Activated CD8-positive, alpha-beta memory T cell treated with anti-CD3 and anti-CD28 coated beads for 36 hours (primary cell): ENCODE results near the gene GPR42. TPM values are rescaled to one million over a fixed set of nuclear protein-coding genes. Genes with fewer than 3 reads are reported as not detected.

ENCODE experiments used
- CTCF ChIA-PET: fragments of 350-600 bp; sonication (Branson Sonifier 250); formaldehyde crosslinking; loops from one replicate; lab custom pipeline; 2021; ENCODE audit warnings: antibody characterized with exemption; lab: Charles Lee
- POLR2A ChIA-PET: fragments of 350-600 bp; sonication (Branson Sonifier 250); formaldehyde crosslinking; loops from one replicate; lab custom pipeline; 2021; ENCODE audit warnings: antibody characterized with exemption; lab: Charles Lee
- total RNA-seq, 2 experiments: library from RNA; stranded (reverse); gene quantifications; one replicate each; pipeline ENCODE4 v1.2.3, GENCODE V29; 2021

The GPR42 gene, protein sequence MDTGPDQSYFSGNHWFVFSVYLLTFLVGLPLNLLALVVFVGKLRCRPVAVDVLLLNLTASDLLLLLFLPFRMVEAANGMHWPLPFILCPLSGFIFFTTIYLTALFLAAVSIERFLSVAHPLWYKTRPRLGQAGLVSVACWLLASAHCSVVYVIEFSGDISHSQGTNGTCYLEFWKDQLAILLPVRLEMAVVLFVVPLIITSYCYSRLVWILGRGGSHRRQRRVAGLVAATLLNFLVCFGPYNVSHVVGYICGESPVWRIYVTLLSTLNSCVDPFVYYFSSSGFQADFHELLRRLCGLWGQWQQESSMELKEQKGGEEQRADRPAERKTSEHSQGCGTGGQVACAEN
- not detected for total RNA-seq

DNA sequence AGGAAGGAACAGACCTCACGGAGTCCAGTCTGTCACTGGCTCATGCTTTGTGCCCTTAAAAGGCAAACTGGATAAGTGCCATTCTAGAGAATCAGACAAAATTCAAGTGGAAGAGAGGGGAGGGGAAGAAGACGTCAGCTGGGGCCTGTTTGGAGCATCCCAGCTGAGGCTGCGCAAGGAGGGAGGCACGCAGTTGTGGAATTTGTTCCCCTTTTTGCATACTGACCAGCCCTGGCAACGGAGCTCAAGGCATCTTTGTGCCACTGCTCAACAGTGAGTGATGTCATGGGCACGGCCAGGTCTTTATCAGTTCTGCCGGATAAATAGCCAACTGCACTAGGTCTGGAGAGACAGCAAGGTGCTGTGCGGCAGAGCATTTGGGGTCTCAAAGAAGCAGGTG lies at the start of gene GPR42:
TSS of gene GPR42 (plus strand) at position 347 of the 400 bp plus-strand sequence. CDS start 292 bp downstream, outside the sequence.
- CTCF ChIA-PET: no interaction called here
- POLR2A ChIA-PET: no interaction called here

GRCh38 chr19:35321291-35321690 lies 49.6 kb upstream of the GPR42 start:
- POLR2A ChIA-PET: no interaction called here
- CTCF ChIA-PET: no interaction called here

- ChIA-PET POLR2A (no interaction called here), CTCF (no interaction called here)
These were observed 48.9 kb upstream of the GPR42 start for GRCh38 chr19:35322014-35322413.

GRCh38 chr19:35327642-35328041 lies 43.2 kb upstream of the GPR42 start:
- POLR2A ChIA-PET: no interaction called here
- CTCF ChIA-PET: interaction anchor here (0.5 kb wide), 1 partner anchor 257 kb away, joined by 3 read pairs; no protein-coding TSS in a partner anchor

DNA sequence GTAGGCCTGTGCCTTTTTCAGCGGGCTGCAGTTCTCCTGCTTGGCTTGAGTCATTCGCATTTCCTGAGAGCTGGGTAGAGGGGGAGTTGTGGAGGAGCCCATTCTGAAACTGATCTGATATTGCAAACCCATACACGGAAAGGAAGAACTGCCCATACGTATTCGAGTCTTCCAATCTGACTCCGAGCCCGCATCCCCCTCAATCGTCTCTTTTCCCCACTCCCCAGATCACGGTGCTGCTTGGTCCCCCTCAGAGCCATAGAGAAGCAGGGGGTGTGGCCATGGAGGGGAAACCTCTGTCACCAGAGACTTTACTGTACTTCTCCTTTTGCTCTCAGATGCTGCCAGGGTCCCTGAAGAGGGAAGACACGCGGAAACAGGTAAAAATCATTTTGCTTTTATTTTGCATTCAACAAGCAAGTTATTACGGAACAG lies 42.0 kb upstream of the GPR42 start, which contains the start of gene CD22:
TSS of gene CD22 (plus strand) at position 337 of the 435 bp plus-strand sequence. CDS start 2,854 bp downstream, outside the sequence.
- CTCF ChIA-PET: no interaction called here
- POLR2A ChIA-PET: no interaction called here

- ChIA-PET CTCF (no interaction called here), POLR2A (no interaction called here)
These were observed 41.5 kb upstream of the GPR42 start for GRCh38 chr19:35329323-35329722.

DNA sequence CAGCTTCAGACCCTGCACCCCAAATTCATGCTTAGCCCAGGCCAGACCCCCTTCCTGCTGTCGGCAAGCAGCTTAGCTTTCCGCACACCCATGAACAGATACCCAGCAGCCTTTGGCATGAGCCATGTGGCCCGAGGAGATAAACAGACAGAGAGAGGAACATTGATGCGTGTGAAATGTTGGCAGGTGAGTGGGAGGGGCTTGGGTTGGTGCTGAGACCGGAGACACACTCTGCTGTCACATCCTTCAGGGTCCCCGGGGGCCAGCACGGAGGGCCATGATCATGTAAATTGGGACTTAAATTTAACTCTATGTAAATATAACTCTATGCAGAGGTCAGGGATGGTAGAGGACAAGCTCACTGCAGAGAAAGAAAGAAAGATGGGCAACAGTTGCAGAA lies 40.4 kb upstream of the GPR42 start:
- CTCF ChIA-PET: no interaction called here
- POLR2A ChIA-PET: no interaction called here

- ChIA-PET CTCF (interaction anchor here (2.4 kb wide), 1 partner anchor 21 kb away, joined by 8 read pairs; no protein-coding TSS in a partner anchor), POLR2A (no interaction called here)
These were observed 39.2 kb upstream of the GPR42 start for GRCh38 chr19:35331551-35332214.

- POLR2A ChIA-PET: no interaction called here
- CTCF ChIA-PET: interaction anchor here (1.1 to 2.4 kb wide), 2 partner anchors 20 to 162 kb away, joined by 6 to 8 read pairs; no protein-coding TSS in a partner anchor
These were observed 38.1 kb upstream of the GPR42 start for GRCh38 chr19:35332817-35333216.

DNA sequence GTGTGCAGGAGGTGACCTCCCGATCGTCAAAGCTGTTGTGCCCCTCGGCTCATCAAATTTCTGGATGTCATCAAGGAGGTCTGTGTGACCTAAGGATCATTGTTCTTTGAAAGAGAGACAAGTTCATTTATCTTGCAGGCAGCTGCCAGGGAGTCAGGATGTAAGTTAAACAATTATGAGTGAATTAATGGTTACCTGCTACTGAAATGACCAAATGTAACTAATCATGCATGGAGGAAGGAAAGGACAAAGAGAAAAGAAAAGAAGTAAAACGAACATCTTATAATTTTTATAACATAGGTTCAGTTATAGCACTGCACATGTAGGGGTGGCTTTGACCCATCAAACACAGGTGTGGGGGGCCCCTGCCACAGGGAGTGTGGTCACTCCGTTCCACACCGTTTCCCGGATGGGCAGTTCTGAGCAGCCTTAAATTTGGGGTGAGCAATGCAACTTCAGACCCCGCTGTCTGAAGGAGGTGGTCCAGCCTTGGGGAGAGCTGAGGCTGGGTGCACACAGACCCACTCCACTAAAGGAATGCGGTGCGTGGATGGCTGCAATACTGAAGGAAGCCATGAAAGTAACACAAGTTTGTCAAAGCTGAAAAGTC lies 36.6 kb upstream of the GPR42 start:
- ChIA-PET CTCF (interaction anchor here (0.7 to 2.4 kb wide), 2 partner anchors 19 to 79 kb away, joined by 3 to 8 read pairs; no protein-coding TSS in a partner anchor), POLR2A (no interaction called here)

- POLR2A ChIA-PET: no interaction called here
- CTCF ChIA-PET: no interaction called here
These were observed 34.5 kb upstream of the GPR42 start for GRCh38 chr19:35336166-35336955.

- POLR2A ChIA-PET: no interaction called here
- CTCF ChIA-PET: no interaction called here
These were observed 33.5 kb upstream of the GPR42 start for GRCh38 chr19:35337097-35337983.

GRCh38 chr19:35337984-35338296 lies 32.9 kb upstream of the GPR42 start:
- CTCF ChIA-PET: no interaction called here
- POLR2A ChIA-PET: no interaction called here

GRCh38 chr19:35340431-35340830 lies 30.4 kb upstream of the GPR42 start:
- CTCF ChIA-PET: no interaction called here
- POLR2A ChIA-PET: no interaction called here

DNA sequence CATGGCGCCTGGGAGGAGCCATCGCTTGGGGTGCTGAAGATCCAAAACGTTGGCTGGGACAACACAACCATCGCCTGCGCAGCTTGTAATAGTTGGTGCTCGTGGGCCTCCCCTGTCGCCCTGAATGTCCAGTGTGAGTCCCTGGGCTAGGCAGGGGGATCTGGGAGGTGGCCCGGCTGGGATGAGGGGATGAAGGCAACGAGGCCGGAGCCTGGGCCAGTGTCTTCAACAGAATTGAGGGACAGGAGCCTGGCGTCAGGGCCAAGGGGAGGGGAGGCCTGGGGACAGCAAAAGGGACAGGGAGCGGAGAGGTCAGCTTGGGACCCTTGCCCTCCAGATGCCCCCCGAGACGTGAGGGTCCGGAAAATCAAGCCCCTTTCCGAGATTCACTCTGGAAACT lies 29.9 kb upstream of the GPR42 start:
- ChIA-PET POLR2A (no interaction called here), CTCF (no interaction called here)

- ChIA-PET POLR2A (no interaction called here), CTCF (interaction anchor here (1.4 kb wide), 1 partner anchor 11 kb away, joined by 5 read pairs; no protein-coding TSS in a partner anchor)
These were observed 29.2 kb upstream of the GPR42 start for GRCh38 chr19:35341565-35342225.

GRCh38 chr19:35342430-35342829 lies 28.4 kb upstream of the GPR42 start:
- CTCF ChIA-PET: interaction anchor here (1.4 kb wide), 1 partner anchor 10 kb away, joined by 5 read pairs; no protein-coding TSS in a partner anchor

DNA sequence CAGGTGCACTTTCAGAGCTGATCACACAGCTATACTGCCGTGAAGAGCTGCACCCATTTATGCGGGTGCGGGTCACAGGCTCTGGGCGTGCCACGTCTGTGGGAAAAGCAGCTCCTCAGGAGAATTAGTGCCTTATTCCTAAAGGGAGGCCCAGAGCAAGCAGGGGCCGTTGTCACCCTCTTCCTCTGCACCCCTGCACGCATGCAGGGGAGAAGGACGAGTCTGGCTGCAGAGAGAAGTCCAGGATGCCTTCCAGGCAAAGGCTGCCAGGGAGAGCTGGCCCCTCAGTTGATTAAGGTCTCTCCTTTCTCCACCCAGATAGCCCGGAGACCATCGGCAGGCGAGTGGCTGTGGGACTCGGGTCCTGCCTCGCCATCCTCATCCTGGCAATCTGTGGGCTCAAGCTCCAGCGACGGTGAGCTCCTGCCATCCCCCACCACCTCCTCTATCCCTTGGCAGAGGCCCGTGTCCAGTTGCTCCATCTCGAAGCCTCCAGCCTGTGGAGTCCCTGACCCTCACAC lies 26.3 kb upstream of the GPR42 start:
- CTCF ChIA-PET: no interaction called here
- POLR2A ChIA-PET: no interaction called here

More at GRCh38 chr19:35342430-35342829, 28.4 kb upstream of the GPR42 start:
- POLR2A ChIA-PET: no interaction called here
